Caco-2 (cell line): ENCODE data around the gene CIAO2A. TPM values are rescaled to one million over a fixed set of nuclear protein-coding genes. Genes with fewer than 3 reads are reported as not detected.

ENCODE experiments used
- BruUV-seq: library from RNA; stranded (reverse); fragments of 400-500 nt; replicated peaks from 2 replicates; lab custom pipeline; 2021; lab: Mats Ljungman, UMichigan
- CTCF ChIA-PET: fragments of 300-600 bp; sonication (Branson Sonifier 250); formaldehyde crosslinking; loops from one replicate; lab custom pipeline; 2022; ENCODE audit warnings: antibody characterized with exemption; lab: Charles Lee
- POLR2A ChIA-PET: fragments of 300-600 bp; sonication (Branson Sonifier 250); formaldehyde crosslinking; loops from one replicate; lab custom pipeline; 2022; ENCODE audit warnings: antibody characterized with exemption; lab: Charles Lee
- DNase-seq, 2 experiments: peaks; one replicate each; pipeline versions ENCODE4 v3.0.0 to v3.0.0-alpha.2; 2020 to 2022
- H3K27me3 ChIP-seq: replicated peaks from 2 replicates; pipeline ENCODE4 v1.6.0; 2011; ENCODE audit warnings: low read length; ENCODE audit not compliant: control insufficient read depth, insufficient read depth
- H3K36me3 ChIP-seq: 2 replicates; pipeline ENCODE4 v1.5.1; 2011; ENCODE audit warnings: low read length; ENCODE audit not compliant: control insufficient read depth, insufficient read depth
- H3K4me1 ChIP-seq: fragments of 250-450 bp; sonication (Bioruptor Pico); 2 replicates; pipeline ENCODE4 v1.5.1; 2020; ENCODE audit warnings: mild to moderate bottlenecking
- H3K4me3 ChIP-seq: 2 replicates; pipeline ENCODE4 v1.5.1; 2011; ENCODE audit warnings: low read depth, mild to moderate bottlenecking, control low read depth, low read length
- H3K9me3 ChIP-seq: fragments of 250-450 bp; sonication (Bioruptor Pico); 2 replicates; pipeline ENCODE4 v1.5.1; 2020; ENCODE audit warnings: mild to moderate bottlenecking, moderate library complexity
- H3K27ac Mint-ChIP-seq: one replicate; pipeline ENCODE4 v1.8.0; 2022; ENCODE audit warnings: mixed read lengths; ENCODE audit not compliant: unreplicated experiment
- H3K27me3 Mint-ChIP-seq: one replicate; pipeline ENCODE4 v1.8.0; 2022; ENCODE audit warnings: mixed read lengths; ENCODE audit not compliant: insufficient read depth, unreplicated experiment
- H3K36me3 Mint-ChIP-seq: one replicate; pipeline ENCODE4 v1.8.0; 2022; ENCODE audit warnings: mild to moderate bottlenecking, mixed read lengths; ENCODE audit not compliant: insufficient read depth, unreplicated experiment
- H3K4me1 Mint-ChIP-seq: one replicate; pipeline ENCODE4 v1.8.0; 2022; ENCODE audit warnings: low read depth, mixed read lengths; ENCODE audit not compliant: unreplicated experiment
- H3K4me3 Mint-ChIP-seq: one replicate; pipeline ENCODE4 v1.8.0; 2022; ENCODE audit warnings: mild to moderate bottlenecking, moderate library complexity, mixed read lengths; ENCODE audit not compliant: unreplicated experiment
- H3K9me3 Mint-ChIP-seq: one replicate; pipeline ENCODE4 v1.8.0; 2022; ENCODE audit warnings: mixed read lengths; ENCODE audit not compliant: unreplicated experiment
- CTCF ChIP-seq, 2 experiments: fragments of 200-600 bp in 1 of 2; IDR thresholded peaks; 1 replicate in 1 of 2; 2 replicates in 1 of 2; pipeline versions ENCODE4 v1.5.1 to v1.8.0; 2011 to 2022; ENCODE audit warnings: antibody characterized with exemption in 1 of 2, control low read depth in 1 of 2, inconsistent platforms in 1 of 2, low read depth in 1 of 2, low read length in 1 of 2, mild to moderate bottlenecking in 1 of 2, moderate library complexity in 1 of 2; ENCODE audit not compliant: insufficient read depth in 1 of 2, severe bottlenecking in 1 of 2, unreplicated experiment in 1 of 2
- intact Hi-C: fragments of 100-400 bp; cut with micrococcal nuclease; formaldehyde crosslinking; loops from one replicate; pipeline ENCODE4 v1.10.0; 2022; ENCODE audit not compliant: unreplicated experiment
- total RNA-seq: library from RNA; stranded (reverse); gene quantifications from 2 replicates; pipeline ENCODE4 v1.2.3, GENCODE V29; 2022

The CIAO2A gene
- total RNA-seq, 1 experiment from 2014 or later: 61.6 TPM

DNA sequence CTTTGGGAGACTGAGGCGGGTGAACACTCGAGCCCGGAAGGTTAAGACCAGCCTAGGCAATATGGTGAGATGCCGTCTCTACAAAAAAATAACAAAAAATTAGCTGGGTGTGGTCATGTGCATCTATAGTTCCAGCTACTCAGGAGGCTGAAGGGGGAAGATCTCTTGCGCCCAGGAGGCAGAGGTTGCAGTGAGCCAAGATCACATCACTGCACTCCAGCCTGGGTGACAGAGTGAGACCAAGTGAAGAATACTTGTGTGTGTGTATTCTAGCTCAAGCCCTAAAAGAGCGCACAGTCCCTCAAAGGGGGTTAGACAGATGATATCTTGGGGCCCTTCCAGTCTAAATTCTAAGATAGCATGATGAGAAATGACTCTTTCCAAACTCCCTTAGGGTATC lies 71.1 kb downstream of the CIAO2A start:
- ChIA-PET POLR2A (no interaction called here), CTCF (no interaction called here)
- no peaks in the 10 kb centered on the region for H3K9me3 Mint-ChIP-seq
- Histone ChIP-seq H3K4me3 (no peak overlapping the region), H3K4me1 (no peaks in the 10 kb centered on the region), H3K9me3 (no peaks in the 10 kb centered on the region), H3K27me3 (no peaks in the 10 kb centered on the region), H3K36me3 (no peaks in the 10 kb centered on the region)
- no TSS peak for BruUV-seq
- H3K4me1 Mint-ChIP-seq: peaks cover 4% of the 10 kb centered on the region
- H3K36me3 Mint-ChIP-seq: no peaks in the 10 kb centered on the region
- DNase-seq: no peak
- no peak for TF ChIP-seq CTCF (IDR thresholded peaks at IDR 0.05; ENCODE audit: insufficient read depth in 1 of 2, low read depth in 1 of 2, low read length in 1 of 2, severe bottlenecking in 1 of 2, unreplicated experiment in 1 of 2)
- no peak overlapping the region for H3K4me3 Mint-ChIP-seq
- no peaks in the 10 kb centered on the region for H3K27me3 Mint-ChIP-seq
- H3K27ac Mint-ChIP-seq: no peak overlapping the region
- intact Hi-C loops: no loop called here

Other genes with a start within 250 kb of the CIAO2A start
- gene DAPK2, start 47.4 kb downstream of the CIAO2A start, total RNA-seq: 1.4 and 2.2 TPM in 2 replicates
- 72.0 and 75.7 TPM in 2 replicates for gene SNX1, start 2.1 kb upstream of the CIAO2A start, total RNA-seq
- gene SNX22, start 57.9 kb upstream of the CIAO2A start, total RNA-seq: 0.91 and 1.2 TPM in 2 replicates
- gene PPIB, start 69.2 kb upstream of the CIAO2A start, total RNA-seq: 458 and 504 TPM in 2 replicates